ENCODE data around the gene CDKL2. TPM values are rescaled to one million over a fixed set of nuclear protein-coding genes. Genes with fewer than 3 reads are reported as not detected.
"Not testable (repeated sequence)": the region's sequence is repeated elsewhere in the genome, so short reads cannot be mapped to it uniquely, and the experiment has no call there.

CDKL2 gene
- total RNA-seq (2014; rRNA removed; shearing (Covaris generic)), result not detected in 2 replicates

GRCh38 chr4:75630174-75630936, at the start of gene CDKL2:
TSS of gene CDKL2 (minus strand) at chr4:75630528. CDS start at chr4:75625988, 4,540 bp downstream.
- no peak for DNase-seq (ENCODE audit: low spot score)

- DNase-seq (ENCODE audit: low spot score), result no peak
Measured at GRCh38 chr4:75678965-75679364, 48.6 kb upstream of the CDKL2 start.

DNA sequence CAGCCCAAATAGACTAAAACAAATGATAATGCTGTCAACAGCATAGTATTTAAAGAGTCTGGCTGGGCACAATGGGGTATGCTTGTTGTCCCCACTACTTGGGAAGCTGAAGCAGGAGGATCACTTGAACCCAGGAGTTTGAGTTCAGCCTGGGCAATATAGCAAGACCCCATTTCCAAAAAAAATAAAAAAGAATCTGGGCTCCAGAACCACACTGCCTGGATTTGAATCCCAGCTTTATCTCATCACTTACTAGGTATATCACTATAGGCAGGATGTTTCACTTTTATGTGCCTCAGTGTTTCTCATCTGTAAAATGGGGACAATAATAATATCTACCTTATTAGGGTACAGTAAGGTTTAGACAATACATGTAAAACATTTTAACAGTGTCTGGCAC, 48.1 kb upstream of the CDKL2 start:
- DNase-seq (ENCODE audit: low spot score), result no peak

DNA sequence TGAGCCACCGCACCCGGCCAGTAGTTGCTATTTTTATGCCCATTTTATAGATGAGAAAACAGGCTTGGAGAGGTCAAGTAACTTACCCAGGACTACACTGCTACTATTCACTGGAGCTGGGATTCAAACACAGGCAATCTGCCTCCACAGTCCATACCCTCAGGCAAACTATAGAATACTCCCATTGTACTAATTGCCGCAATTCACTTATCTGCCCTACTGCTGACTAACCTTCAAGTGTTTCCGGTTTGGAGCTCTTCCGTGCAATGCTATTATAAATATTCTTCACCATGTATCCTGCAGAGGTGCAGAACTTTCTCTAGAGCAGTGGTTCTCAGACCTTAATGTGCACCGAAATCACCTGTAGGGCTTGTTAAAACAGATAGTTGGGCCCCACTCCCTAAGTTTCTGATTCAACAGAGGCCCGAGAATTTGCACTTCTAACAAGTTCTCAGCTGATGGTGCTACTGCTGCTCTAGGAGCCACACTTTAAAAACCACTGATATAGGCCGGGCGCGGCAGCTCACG, 44.7 kb upstream of the CDKL2 start:
- DNase-seq (ENCODE audit: low spot score), result no peak

- DNase-seq (ENCODE audit: low spot score), result no peak
Measured at GRCh38 chr4:75673959-75674328, 43.6 kb upstream of the CDKL2 start.

DNA sequence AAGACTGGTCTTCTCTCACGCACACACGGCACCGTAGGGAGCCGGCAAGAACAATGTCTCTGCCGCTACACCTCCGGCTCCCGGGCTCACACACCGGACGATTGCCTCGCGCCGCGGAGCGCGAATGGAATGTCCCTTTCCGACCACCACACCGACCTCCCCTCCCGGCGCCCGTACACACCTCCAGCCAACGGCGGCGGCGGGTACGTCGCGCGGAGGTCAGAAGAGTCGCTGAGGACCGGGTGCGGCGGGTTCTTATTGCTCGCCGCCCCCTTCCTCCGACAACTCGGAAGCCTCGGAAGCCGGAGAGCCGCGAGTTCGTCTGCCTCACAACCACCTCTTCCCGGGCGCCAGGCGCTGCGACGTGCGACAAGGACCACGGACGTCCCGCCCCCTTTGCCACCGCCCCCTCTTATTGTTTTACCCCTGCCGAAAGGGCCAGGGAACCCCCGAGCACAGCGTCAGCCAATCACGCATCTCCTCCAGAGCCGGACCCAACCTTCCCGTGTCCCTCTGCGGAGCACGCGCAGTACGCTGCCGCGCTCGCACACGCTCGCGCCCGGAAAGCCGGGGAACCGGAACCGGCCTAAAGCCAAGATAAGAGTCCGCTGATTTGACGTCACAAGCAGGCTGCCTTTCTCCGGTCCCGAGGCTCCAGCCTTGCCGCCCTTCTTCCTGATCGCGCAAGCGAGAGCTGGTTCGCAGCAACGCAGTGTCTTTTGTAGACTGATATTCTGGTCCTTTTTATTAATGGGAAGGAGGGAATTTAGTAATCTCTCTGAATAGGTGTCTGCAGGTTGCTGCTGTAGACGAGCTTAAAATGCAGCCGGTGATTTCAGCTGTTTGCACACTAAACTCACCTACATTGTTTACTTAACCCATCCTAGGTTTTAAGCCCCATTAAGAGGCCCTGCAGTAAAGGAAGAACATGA, 43.0 kb upstream of the CDKL2 start, which contains the start of gene G3BP2:
G3BP2 (minus strand) TSS at position 385 of the 932 bp plus-strand sequence. CDS start 11,386 bp downstream, outside the sequence.
- DNase-seq (ENCODE audit: low spot score), result peak; percentile 86

DNA sequence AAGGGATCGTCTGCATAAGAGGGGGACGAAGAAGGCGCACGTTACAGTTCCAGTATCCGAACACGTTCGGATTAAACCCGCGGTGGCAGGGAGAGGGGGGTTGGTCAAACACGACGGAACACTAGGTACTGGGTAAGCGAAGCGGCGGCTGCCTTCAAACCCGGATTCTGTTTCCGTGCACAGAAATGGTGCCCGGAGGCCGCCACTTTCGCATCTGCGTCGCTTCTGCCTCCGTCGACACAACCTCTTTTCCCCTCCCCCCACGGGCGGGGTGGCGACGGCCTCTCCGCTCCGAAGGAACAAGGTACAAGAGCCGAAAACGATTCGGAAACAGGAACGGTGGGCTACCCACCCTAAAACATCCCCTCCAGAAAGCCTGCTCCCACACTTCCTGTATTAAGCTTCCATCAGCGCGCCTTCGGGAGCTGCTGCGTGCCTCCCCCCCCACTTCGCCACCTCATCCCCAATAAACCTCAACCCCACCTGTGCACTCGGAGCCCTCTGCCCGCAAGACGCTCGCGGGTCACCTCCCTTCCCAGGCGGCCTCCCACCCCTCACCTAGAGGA, 42.2 kb upstream of the CDKL2 start:
- DNase-seq (ENCODE audit: low spot score), result peak; percentile 15

DNA sequence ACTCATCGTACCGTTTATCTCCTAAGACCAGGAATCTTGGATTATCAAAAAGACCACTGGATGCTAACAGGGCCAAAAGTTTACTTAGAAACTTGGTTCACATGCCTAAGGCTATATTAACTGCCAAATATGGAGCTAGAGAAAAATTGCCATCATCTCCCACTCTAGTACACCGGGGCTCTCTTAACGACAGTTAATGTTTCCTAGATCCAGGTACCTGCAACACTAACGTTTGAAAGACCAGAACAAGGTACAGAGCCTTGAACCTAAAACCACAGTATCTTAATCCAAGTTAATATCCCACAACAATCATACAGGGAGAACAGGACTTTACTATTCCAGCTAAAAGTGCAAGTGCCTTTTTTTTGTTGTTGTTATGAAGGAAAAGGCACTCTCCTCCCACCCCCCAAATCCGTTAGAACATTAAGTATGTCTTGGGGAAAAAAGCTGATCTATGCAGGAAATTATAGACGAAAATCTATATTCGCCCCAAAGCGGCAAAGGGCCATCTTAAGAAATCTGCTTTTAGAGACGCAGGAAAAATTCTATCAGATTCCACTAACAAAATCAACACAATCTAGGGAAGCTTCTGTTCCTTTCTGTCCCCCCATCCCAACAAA, 41.6 kb upstream of the CDKL2 start:
- DNase-seq (ENCODE audit: low spot score), result no peak

GRCh38 chr4:75668596-75668995, 38.3 kb upstream of the CDKL2 start:
- no peak for DNase-seq (ENCODE audit: low spot score)

DNA sequence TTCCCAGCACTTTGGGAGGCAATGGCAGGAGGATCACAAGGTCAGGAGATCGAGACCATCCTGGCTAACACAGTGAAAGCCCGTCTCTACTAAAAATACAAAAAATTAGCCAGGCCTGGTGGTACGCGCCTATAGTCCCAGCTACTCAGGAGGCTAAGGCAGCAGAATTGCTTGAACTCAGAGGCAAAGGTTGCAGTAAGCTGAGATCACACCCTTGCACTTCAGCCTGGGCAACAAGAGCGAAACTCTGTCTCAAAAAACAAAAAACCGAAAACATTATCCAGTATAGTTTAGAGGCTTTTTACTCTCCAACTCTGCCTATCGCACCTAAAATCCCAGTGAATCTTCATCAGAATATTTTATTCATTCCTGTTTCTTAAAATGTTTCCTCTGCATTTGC, 37.3 kb upstream of the CDKL2 start:
- DNase-seq (ENCODE audit: low spot score), result not testable (repeated sequence)

GRCh38 chr4:75666299-75666698, 36.0 kb upstream of the CDKL2 start:
- no peak for DNase-seq (ENCODE audit: low spot score)

- DNase-seq (ENCODE audit: low spot score), result not testable (repeated sequence)
Measured at GRCh38 chr4:75664604-75665003, 34.3 kb upstream of the CDKL2 start.

- DNase-seq (ENCODE audit: low spot score), result no peak
Measured at GRCh38 chr4:75662626-75663025, 32.3 kb upstream of the CDKL2 start.

DNA sequence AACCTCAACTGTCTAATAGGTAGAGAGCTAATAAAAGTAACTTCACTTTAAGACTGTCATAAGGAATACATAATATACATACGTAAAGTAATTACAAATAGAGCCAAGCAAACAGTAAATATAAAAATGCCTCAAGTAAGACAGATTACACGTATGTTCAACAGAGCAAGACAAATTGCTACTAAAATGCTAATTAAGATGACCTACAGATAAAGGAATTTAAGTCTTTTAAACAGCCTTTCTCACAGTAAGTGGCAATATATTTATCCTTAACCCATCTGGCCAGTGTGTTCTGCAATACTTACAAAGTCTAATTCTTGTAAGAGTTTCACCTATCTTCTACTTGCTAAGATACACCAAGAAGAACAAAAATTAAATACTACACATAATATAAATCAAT, 30.2 kb upstream of the CDKL2 start:
- DNase-seq (ENCODE audit: low spot score), result no peak

- no peak for DNase-seq (ENCODE audit: low spot score)
Measured at GRCh38 chr4:75659512-75660031, 29.2 kb upstream of the CDKL2 start.

DNA sequence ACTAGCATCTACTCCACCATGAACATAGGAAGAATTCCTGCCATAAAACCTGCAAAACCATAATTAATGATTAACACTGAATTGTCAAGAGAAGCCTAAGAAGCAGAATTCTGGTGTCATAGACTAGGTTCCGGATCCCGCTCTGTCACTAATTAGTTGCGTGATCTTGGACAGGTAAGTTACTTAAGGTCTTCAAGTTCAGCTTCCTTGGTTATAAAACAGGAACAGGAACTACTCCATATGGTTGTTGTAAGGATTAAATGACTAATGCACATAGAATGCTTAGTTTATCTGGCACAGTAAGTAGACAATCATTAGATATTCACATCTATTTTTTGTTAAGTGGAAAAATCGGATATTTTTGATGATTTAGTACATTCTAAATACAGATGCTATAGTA, 28.5 kb upstream of the CDKL2 start:
- DNase-seq (ENCODE audit: low spot score), result peak; percentile 5

DNA sequence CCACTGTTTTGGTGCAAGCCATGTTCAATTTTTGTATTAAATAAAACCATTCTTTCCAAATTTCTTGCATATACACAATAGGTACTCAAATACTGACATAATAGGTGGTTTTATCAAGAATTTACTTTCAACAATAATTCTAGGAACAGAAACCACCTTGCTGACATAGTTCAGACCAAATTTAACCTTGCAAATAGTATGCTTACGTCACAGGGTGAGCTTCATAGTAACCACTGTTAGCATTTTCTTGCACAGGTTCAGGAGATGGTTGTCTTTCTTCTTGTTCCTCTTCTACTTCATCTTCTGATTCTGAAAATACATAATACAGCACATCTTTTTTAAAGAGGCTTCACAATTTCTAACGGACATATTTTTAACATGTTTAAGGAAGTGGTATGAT, 25.2 kb upstream of the CDKL2 start:
- no peak for DNase-seq (ENCODE audit: low spot score)

- DNase-seq (ENCODE audit: low spot score), result no peak
Measured at GRCh38 chr4:75654905-75655304, 24.6 kb upstream of the CDKL2 start.

- peak; percentile 26 for DNase-seq (ENCODE audit: low spot score)
Measured at GRCh38 chr4:75653845-75654503, 23.6 kb upstream of the CDKL2 start.

- no peak for DNase-seq (ENCODE audit: low spot score)
Measured at GRCh38 chr4:75644095-75644494, 13.8 kb upstream of the CDKL2 start.

GRCh38 chr4:75643651-75644050, 13.3 kb upstream of the CDKL2 start:
- DNase-seq (ENCODE audit: low spot score), result no peak
